OCI-LY3 (cell line): ENCODE results near the gene GPATCH8.
A peak's percentile ranks its signal among the peaks of the same experiment; 100 is the strongest.

ENCODE experiments used
- H2AFZ ChIP-seq: fragments of 200-600, 300-600 bp; shearing (Covaris generic); 2 replicates; pipeline ENCODE4 v1.6.0; 2014; ENCODE audit warnings: antibody characterized with exemption, low read depth, low read length
- H3K27ac ChIP-seq: fragments of 200-600, 300-600 bp; sonication (generic); 2 replicates; pipeline ENCODE4 v1.5.1; 2014; ENCODE audit warnings: mild to moderate bottlenecking, low read length, moderate library complexity, mixed read lengths
- H3K27me3 ChIP-seq: fragments of 200-600, 300-600 bp; sonication (generic); 2 replicates; pipeline ENCODE4 v1.6.1; 2014; ENCODE audit warnings: low read depth, low read length, mixed read lengths
- H3K36me3 ChIP-seq: fragments of 200-600, 300-600 bp; sonication (generic); replicated peaks from 2 replicates; pipeline ENCODE3; 2014; ENCODE audit warnings: low read depth, low read length, mixed read lengths
- H3K4me1 ChIP-seq: fragments of 300-600, 200-600 bp; sonication (generic); 2 replicates; pipeline ENCODE4 v1.6.1; 2014; ENCODE audit warnings: low read length, mixed read lengths
- H3K4me2 ChIP-seq: fragments of 200-600, 300-600 bp; sonication (generic); 2 replicates; pipeline ENCODE4 v1.6.1; 2014; ENCODE audit warnings: low read length, mixed read lengths
- H3K4me3 ChIP-seq: fragments of 300-600, 200-600 bp; sonication (generic); 2 replicates; pipeline ENCODE4 v1.5.1; 2014; ENCODE audit warnings: antibody characterized with exemption, mild to moderate bottlenecking, low read length, moderate library complexity
- H3K79me2 ChIP-seq: fragments of 300-600, 200-600 bp; shearing (Covaris generic); 2 replicates; pipeline ENCODE4 v1.6.1; 2014; ENCODE audit warnings: mild to moderate bottlenecking, low read length, mixed read lengths
- H3K9ac ChIP-seq: fragments of 300-600, 200-600 bp; shearing (Covaris generic); 2 replicates; pipeline ENCODE4 v1.6.0; 2014; ENCODE audit warnings: mild to moderate bottlenecking, low read length, moderate library complexity
- H3K9me3 ChIP-seq: fragments of 200-600, 300-600 bp; shearing (Covaris generic); 2 replicates; pipeline ENCODE4 v1.6.1; 2014; ENCODE audit warnings: low read length, mixed read lengths; ENCODE audit not compliant: insufficient read depth
- H4K20me1 ChIP-seq: fragments of 200-600, 300-600 bp; sonication (generic); 2 replicates; pipeline ENCODE4 v1.6.1; 2016; ENCODE audit warnings: low read length, mixed read lengths; ENCODE audit not compliant: insufficient read depth
- CTCF ChIP-seq: fragments of 200-600, 300-600 bp; sonication (generic); IDR thresholded peaks from 2 replicates; pipeline ENCODE4 v1.5.1; 2014; ENCODE audit warnings: antibody characterized with exemption, low read length, low read depth
- EZH2phosphoT487 ChIP-seq: fragments of 200-600 bp; shearing (Covaris generic); IDR thresholded peaks from 2 replicates; pipeline ENCODE4 v1.6.1; 2018; ENCODE audit warnings: antibody characterized with exemption, mixed run types, low read depth

The GPATCH8 gene

GRCh38 chr17:44389281-44389680, 113.9 kb downstream of the GPATCH8 start, which contains the start of gene ITGA2B:
ITGA2B (minus strand) TSS chr17:44389649; CDS start chr17:44389473, 176 bp downstream.
- Histone ChIP-seq H3K4me3 (no peak within 1 kb of the TSS), H3K4me2 (no peak within 1 kb of the TSS), H3K79me2 (no peaks in the 10 kb centered on the region), H3K27ac (no peak within 1 kb of the TSS), H3K36me3 (no peaks in the 10 kb centered on the region), H2AFZ (peak within 1 kb of the TSS; percentile 50; the same call in 1 of the 2 replicates), H3K9ac (no peak within 1 kb of the TSS), H3K27me3 (peaks cover 2% of the 10 kb centered on the region; the same call in 1 of the 2 replicates), H3K4me1 (peaks cover 9% of the 10 kb centered on the region; the same call in 1 of the 2 replicates), H3K9me3 (no peaks in the 10 kb centered on the region), H4K20me1 (no peaks in the 10 kb centered on the region)
- no peak for TF ChIP-seq EZH2phosphoT487
- no peak for TF ChIP-seq CTCF

GRCh38 chr17:44387804-44388203, 115.4 kb downstream of the GPATCH8 start:
- Histone ChIP-seq H3K27ac (no peak overlapping the region), H3K27me3 (peaks cover 2% of the 10 kb centered on the region; the same call in 1 of the 2 replicates), H2AFZ (no peak overlapping the region), H4K20me1 (no peaks in the 10 kb centered on the region), H3K79me2 (no peaks in the 10 kb centered on the region), H3K36me3 (no peaks in the 10 kb centered on the region), H3K4me3 (no peak overlapping the region), H3K4me1 (peaks cover 9% of the 10 kb centered on the region; the same call in 1 of the 2 replicates), H3K9me3 (no peaks in the 10 kb centered on the region), H3K9ac (no peak overlapping the region), H3K4me2 (no peak overlapping the region)
- no peak for TF ChIP-seq EZH2phosphoT487
- no peak for TF ChIP-seq CTCF

GRCh38 chr17:44386182-44386525, 117.1 kb downstream of the GPATCH8 start:
- peaks cover 2% of the 10 kb centered on the region; the same call in 1 of the 2 replicates for H3K27me3 ChIP-seq
- peak overlapping the region; percentile 99 for H3K4me2 ChIP-seq
- no peaks in the 10 kb centered on the region for H3K9me3 ChIP-seq
- H3K4me1 ChIP-seq, result peaks cover 9% of the 10 kb centered on the region; the same call in 1 of the 2 replicates
- H3K9ac ChIP-seq, result no peak overlapping the region
- no peaks in the 10 kb centered on the region for H3K79me2 ChIP-seq
- H4K20me1 ChIP-seq, result no peaks in the 10 kb centered on the region
- H3K4me3 ChIP-seq, result peak overlapping the region; percentile 95
- TF ChIP-seq CTCF (no peak), EZH2phosphoT487 (no peak)
- H3K36me3 ChIP-seq, result no peaks in the 10 kb centered on the region
- no peak overlapping the region for H2AFZ ChIP-seq
- H3K27ac ChIP-seq, result no peak overlapping the region

GRCh38 chr17:44385287-44386181, 117.7 kb downstream of the GPATCH8 start:
- H2AFZ ChIP-seq, result peak overlapping the region; percentile 97
- H3K9ac ChIP-seq, result peak overlapping the region; percentile 72
- H3K9me3 ChIP-seq, result no peaks in the 10 kb centered on the region
- H3K4me2 ChIP-seq, result peak overlapping the region; percentile 99
- H3K27me3 ChIP-seq, result peaks cover 2% of the 10 kb centered on the region; the same call in 1 of the 2 replicates
- TF ChIP-seq CTCF (peak; percentile 39; the same call in 1 of the 2 replicates), EZH2phosphoT487 (no peak)
- peak overlapping the region; percentile 95 for H3K4me3 ChIP-seq
- peaks cover 9% of the 10 kb centered on the region; the same call in 1 of the 2 replicates for H3K4me1 ChIP-seq
- no peak overlapping the region for H3K27ac ChIP-seq
- H4K20me1 ChIP-seq, result no peaks in the 10 kb centered on the region
- H3K36me3 ChIP-seq, result no peaks in the 10 kb centered on the region
- H3K79me2 ChIP-seq, result no peaks in the 10 kb centered on the region
